Upper lobe of right lung (tissue), 1 donor: Measurements from ENCODE around the gene CDC42EP4. TPM values are rescaled to one million over a fixed set of nuclear protein-coding genes. Genes with fewer than 3 reads are reported as not detected.

Experiments
- ATAC-seq: fragments of 200-7000 bp; cut with Tn5 transposase; one replicate; pipeline ENCODE4 v1.9.1; 2020; ENCODE audit warnings: mild to moderate bottlenecking, moderate library complexity
- DNase-seq: peaks from one replicate; pipeline ENCODE4 v3.0.0-alpha.2; 2020
- H3K27ac ChIP-seq: fragments of 200-600 bp; one replicate; pipeline ENCODE4 v1.8.0; 2022
- H3K27me3 ChIP-seq: fragments of 200-600 bp; one replicate; pipeline ENCODE4 v1.8.0; 2022; ENCODE audit warnings: mild to moderate bottlenecking
- H3K36me3 ChIP-seq: fragments of 200-600 bp; one replicate; pipeline ENCODE4 v1.8.0; 2022
- H3K4me1 ChIP-seq: fragments of 200-600 bp; one replicate; pipeline ENCODE4 v1.8.0; 2022
- H3K4me3 ChIP-seq: fragments of 200-600 bp; one replicate; pipeline ENCODE4 v1.8.0; 2022; ENCODE audit warnings: mild to moderate bottlenecking
- H3K9me3 ChIP-seq: fragments of 200-600 bp; one replicate; pipeline ENCODE4 v1.8.0; 2022
- intact Hi-C: fragments of 100-400 bp; cut with DNase I; formaldehyde crosslinking; loops from one replicate; pipeline ENCODE4 v1.11.0; 2022
- total RNA-seq: library from RNA; stranded (reverse); fragmentation: NEBNext Ultra II Directional; extraction: Animal tissue kit (Norgen Biotek cat#: 25700); gene quantifications from one replicate; pipeline ENCODE4 v1.2.1, GENCODE V29; 2021
- TF ChIP-seq, protein P1 (sequence below): fragments of 200-600 bp; IDR thresholded peaks from one replicate; pipeline ENCODE4 v1.8.0; 2022; ENCODE audit warnings: antibody characterized with exemption
- donor health status: DM: no; HTN: yes; CAD: no; lungs with severe emphysema.

The CDC42EP4 gene
- total RNA-seq, 1 donor from 2014 or later: 59.0 TPM

DNA sequence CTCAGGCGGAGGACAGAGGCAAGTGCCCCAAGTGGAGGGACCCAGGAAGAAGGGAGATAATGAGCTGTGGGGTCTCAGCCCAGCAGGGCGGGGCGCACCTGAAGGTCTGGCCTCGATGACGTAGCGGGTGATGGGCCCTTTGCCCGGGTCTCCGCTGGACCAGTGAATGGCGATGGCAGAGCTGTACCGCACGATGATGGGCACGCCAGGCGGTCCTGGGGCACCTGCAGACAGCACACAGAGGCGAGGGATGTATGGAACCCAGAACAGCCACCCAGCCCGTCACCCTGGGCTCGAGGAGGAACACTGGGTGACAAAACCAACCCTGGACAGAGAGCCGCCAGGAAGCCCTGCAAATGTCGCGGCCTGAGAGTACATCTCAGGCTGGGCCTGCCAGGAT is 46.2 kb upstream of the CDC42EP4 start:
- no peak for DNase-seq
- intact Hi-C loops: no loop called here
- no peaks in the 10 kb centered on the region for H3K9me3 ChIP-seq

DNA sequence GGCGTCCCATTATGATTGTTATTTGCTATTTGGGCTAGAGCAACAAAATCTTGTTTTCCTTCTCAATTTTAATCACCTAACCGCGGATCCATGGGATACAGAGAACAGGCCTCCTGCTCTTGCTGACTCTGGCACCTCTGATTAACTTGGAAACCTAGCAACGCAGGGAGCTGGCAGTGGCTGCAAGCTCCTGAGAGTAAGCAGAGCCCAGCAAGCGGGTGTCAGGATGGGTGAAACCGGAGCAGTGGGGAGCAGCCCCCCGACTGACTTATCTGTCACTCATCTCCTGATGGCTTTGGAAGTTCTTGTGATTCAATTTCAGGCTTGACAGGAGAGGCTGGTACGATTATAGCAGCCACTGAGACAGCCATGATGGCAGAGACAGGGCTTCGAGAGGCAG is 45.5 kb upstream of the CDC42EP4 start:
- no peaks in the 10 kb centered on the region for H3K36me3 ChIP-seq
- H3K4me3 ChIP-seq: no peak overlapping the region
- ATAC-seq: no peak
- H3K27ac ChIP-seq: no peak overlapping the region
- no peaks in the 10 kb centered on the region for H3K9me3 ChIP-seq
- H3K4me1 ChIP-seq: peaks cover 2% of the 10 kb centered on the region
- intact Hi-C loops: no loop called here
- no peak for DNase-seq
- H3K27me3 ChIP-seq: no peaks in the 10 kb centered on the region
- TF ChIP-seq, protein P1, sequence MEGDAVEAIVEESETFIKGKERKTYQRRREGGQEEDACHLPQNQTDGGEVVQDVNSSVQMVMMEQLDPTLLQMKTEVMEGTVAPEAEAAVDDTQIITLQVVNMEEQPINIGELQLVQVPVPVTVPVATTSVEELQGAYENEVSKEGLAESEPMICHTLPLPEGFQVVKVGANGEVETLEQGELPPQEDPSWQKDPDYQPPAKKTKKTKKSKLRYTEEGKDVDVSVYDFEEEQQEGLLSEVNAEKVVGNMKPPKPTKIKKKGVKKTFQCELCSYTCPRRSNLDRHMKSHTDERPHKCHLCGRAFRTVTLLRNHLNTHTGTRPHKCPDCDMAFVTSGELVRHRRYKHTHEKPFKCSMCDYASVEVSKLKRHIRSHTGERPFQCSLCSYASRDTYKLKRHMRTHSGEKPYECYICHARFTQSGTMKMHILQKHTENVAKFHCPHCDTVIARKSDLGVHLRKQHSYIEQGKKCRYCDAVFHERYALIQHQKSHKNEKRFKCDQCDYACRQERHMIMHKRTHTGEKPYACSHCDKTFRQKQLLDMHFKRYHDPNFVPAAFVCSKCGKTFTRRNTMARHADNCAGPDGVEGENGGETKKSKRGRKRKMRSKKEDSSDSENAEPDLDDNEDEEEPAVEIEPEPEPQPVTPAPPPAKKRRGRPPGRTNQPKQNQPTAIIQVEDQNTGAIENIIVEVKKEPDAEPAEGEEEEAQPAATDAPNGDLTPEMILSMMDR: no peak

More for the DNA sequence above, 46.2 kb upstream of the CDC42EP4 start:
- Histone ChIP-seq H3K4me1 (peaks cover 2% of the 10 kb centered on the region), H3K4me3 (no peak overlapping the region), H3K36me3 (no peaks in the 10 kb centered on the region), H3K27ac (no peak overlapping the region), H3K27me3 (no peaks in the 10 kb centered on the region)
- TF ChIP-seq, protein P1: no peak
- no peak for ATAC-seq

DNA sequence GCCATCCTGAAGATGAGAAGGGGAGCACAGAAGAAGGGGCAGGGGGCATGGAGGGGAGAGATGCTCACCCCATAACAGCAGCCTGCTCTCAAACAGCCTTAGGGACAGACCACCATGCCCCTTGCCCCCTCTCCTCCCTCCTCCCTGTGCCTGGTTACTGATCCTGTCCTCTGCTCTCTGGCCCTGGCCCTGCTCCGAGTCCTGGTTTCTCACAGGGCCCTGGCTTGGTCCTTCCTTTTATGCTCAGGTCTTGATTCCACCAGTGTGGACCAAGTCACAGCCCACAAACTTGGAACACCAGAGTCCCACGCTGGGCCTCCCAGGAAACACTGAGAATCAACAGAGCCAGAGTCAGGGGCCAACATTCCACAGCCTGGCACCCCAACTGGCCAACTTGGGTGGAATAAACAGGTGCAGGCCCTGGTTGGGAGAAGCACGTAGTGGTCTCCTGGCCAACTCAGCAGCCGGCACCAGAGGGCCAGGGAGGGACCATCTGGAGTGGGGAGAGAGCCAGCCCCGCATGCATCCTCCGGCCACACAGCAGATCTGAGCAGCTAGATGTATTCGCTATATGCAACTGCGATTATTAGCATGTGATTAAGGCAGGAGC is 44.9 kb upstream of the CDC42EP4 start:
- TF ChIP-seq, protein P1: no peak
- H3K4me1 ChIP-seq: peaks cover 2% of the 10 kb centered on the region
- H3K27ac ChIP-seq: no peak overlapping the region
- DNase-seq: peak; percentile 52
- no peak overlapping the region for H3K4me3 ChIP-seq
- no peak for ATAC-seq
- H3K27me3 ChIP-seq: no peaks in the 10 kb centered on the region
- H3K36me3 ChIP-seq: no peaks in the 10 kb centered on the region
- intact Hi-C loops: no loop called here
- no peaks in the 10 kb centered on the region for H3K9me3 ChIP-seq

DNA sequence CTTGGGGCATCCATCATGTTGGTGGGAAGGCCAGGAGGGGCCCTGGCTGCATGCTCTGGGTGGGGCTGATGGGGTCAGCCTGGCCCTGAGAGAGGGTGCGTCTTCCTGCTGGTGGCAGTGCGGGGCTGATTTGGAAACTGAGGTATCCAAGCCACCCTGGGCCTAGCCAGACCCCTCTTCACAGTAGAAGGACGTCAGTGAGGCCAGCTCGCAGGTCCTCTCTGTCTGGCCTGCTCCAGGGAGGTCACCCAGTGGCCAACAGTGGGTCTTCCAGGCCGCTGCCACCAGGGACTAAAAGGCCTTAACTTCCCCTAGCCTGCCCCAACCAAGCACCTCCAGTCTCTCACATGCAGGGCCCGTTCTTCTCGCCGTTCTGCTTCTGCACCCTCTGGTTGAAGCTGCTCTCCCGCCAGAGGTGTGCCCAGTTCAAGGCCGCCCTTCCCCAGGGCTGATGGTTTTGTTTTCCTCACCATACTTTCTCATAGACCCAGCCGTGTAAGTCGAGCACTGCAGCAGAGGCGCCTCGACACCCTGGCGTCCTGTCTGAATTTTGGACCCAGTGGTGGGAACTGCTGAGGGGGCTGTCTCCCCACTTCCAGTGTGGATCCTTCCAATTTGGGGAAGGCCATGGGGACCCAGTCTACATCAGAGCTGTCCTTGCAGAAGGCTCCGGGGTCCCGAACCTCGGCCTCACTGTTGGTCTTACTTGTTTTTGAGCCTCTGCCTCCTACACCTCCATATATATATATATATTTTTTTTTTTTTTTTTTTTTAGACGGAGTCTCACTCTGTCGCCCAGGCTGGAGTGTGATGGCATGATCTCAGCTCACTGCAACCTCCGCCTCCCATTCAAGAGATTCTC is 42.9 kb upstream of the CDC42EP4 start:
- Histone ChIP-seq H3K4me1 (no peaks in the 10 kb centered on the region), H3K27ac (no peak overlapping the region), H3K36me3 (no peaks in the 10 kb centered on the region), H3K27me3 (no peaks in the 10 kb centered on the region), H3K9me3 (no peaks in the 10 kb centered on the region), H3K4me3 (no peak overlapping the region)
- TF ChIP-seq, protein P1: no peak
- intact Hi-C loops: no loop called here
- ATAC-seq: no peak
- no peak for DNase-seq

DNA sequence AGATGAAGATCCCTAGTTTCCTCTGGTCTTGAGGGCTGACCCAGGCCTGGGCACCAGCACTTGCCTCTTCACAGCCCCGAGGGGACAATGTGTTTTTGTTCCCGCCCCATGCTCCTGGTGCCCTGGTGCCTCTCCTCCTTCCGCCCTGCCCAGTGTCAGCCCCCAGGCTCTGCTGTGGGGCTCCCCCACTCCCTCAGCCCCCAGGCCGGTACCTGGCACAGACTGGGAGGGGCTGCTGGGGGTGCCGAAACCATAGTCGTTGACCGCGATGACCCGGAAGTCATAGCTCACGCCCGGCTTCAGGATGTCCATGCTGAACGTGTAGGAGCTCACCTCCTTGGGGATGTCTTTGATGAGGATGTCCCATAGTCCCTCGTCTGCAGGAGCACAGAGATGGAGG is 40.5 kb upstream of the CDC42EP4 start:
- H3K4me3 ChIP-seq: no peak overlapping the region
- DNase-seq (no peak), ATAC-seq (no peak)
- TF ChIP-seq, protein P1: no peak
- no peaks in the 10 kb centered on the region for H3K9me3 ChIP-seq
- no peaks in the 10 kb centered on the region for H3K27me3 ChIP-seq
- no peaks in the 10 kb centered on the region for H3K4me1 ChIP-seq
- intact Hi-C loops: no loop called here
- H3K27ac ChIP-seq: no peak overlapping the region
- H3K36me3 ChIP-seq: no peaks in the 10 kb centered on the region
